ENCODE measurements around the gene CERS3.

The CERS3 gene

DNA sequence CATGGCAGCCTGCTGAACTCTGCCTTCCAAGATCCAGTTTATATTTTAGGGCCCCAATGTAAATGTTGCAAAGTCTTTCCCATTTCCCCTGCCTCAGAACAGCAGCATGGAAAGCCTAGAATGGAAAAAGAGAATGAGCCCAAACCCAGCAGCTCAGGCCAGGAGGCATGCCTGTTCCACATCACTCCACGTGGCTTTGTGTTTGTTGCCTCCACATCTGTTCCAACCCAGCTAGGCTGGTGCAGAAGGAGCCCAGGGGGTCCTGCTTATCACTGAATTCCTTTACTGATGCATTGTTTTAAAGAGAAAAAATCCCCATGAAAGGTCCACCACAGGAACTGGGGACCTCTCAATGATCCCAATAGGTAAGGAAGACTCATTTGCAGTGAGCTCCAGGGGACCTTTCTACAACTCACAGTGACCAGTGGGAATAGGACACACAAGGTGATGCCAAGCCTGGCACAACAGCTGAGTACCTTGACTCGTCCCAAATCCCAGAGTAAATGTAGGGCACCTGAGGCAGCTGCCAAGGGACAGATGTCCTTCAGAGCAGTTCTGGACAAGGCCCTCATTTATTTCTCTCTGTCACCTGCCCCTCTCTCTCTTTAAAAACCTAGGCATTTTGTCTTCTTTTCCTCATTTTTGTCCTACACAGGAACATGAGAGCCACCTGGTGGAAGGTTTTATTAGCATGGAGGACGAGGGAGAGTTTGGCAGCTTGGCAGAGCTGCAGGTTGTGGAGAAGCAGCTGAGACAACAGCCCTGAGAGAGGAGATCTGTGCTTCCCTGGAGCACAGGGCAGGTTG, 145.2 kb downstream of the CERS3 start:
- peak; percentile 30 for DNase-seq (ENCODE audit: low spot score)

DNA sequence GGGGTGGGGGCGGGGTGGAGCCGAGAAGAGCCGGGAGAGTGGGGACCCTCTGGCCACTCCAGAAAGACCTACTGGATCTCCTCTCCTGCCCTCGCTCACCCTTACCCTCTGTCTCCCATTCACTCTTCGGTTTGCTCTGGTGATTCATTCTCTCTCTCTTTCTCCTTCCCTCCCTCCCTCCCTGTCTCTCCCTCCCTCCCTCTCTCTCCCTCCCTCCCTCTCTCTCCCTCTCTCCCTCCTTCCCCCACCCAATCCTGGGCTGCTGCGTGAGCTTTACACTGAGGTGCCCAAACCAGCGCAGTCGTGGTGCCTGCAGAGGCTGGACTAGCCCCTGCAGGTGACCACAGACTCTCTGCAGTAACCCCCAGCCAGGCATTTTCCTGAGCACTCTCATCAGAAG, 154.8 kb downstream of the CERS3 start:
- DNase-seq (ENCODE audit: low spot score): no peak

DNA sequence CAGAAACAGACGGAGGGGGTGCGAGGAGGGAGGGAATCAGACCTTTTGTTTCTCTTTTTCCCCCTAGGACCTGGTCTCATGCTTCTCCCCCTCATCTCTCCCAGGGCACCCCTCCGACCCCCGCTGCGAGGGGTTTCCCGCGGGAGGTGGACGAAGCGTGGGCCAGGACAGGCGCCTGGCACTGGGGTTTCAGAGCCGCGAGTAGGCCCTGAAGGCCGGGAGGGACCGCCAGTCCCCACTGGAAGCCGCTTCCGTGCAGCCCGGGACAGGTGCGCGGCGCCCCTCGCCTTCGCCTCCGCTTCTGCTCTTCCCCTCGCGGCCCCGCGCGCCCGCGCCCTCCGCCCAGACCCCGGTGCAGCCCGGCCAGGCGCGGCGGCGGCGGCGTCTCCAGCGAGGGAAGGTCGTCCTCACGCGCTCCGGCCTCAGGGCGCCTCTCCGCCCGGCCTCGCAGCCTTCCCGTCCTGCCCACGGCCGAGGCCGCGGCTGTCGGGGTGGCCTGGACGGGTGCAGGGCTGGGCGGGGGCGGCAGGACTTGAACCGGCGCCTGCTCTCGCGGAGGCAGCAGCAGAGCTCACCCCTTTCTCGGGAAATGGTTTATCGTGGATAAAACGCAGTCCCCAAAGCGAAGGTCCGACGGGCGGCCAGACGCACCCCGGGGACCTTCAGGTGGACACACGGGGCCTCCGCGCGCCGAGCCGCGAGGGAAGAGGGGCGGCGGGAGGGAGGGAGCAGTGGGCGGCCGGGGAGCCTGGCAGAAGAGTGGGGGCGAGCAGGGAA, 155.4 kb downstream of the CERS3 start:
- no peak for DNase-seq (ENCODE audit: low spot score)

DNA sequence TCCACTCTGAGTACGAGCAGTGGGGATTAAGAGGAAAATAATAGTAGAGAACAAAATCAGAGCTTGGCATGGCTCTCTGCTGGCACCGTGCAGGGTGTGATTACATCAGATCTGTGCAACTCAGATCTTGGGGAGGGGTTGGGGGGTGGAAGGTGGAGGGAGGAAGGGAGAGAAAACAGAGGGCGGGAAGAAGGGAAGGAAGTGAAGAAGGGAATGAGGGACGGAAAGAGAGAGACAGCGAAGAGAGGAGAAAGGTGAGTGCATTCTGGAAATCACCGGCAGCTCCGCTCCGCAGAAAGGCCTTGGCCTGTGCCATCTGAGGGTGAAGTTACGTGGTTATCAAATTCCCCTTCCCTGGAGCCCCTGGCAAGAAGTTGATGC, 156.0 kb downstream of the CERS3 start:
- DNase-seq (ENCODE audit: low spot score): no peak

DNA sequence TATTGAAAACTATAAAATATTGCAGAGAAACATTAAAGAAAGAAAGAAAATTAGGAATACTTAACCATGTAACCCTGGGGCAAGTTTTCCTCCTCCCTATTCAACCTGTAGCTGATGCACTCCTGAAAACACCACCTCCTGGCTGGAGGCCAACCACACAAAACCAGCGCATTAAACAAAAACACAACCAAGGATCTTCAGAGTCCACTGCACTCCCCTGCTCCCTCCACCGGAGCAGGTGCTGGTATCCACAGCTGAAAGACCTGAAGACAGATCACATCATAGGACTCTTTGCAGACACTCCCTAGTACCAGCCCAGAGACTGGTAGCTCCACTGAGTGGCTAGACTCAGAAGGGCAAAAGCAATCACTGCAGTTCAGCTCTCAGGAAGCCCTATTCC, 173.4 kb downstream of the CERS3 start:
- no peak for DNase-seq (ENCODE audit: low spot score)

DNA sequence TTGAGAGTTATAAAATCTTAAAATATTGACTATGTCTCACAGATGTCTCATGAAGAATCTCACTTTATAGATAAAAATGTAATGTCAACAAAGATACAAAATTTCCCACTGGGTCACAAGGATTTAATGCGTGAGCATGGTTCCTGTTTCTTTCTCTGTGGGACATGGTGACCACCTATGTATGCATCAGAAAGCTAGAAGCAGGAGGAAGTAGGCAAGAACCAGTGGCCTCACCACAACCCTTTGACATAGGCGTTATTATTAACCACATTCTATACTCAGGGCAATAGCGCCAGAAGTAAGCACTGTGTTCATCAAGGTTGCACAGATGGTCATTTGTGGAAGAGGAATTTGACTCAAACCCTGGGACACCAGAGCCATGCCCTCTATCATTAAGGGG, 175.3 kb downstream of the CERS3 start:
- DNase-seq (ENCODE audit: low spot score): no peak

DNA sequence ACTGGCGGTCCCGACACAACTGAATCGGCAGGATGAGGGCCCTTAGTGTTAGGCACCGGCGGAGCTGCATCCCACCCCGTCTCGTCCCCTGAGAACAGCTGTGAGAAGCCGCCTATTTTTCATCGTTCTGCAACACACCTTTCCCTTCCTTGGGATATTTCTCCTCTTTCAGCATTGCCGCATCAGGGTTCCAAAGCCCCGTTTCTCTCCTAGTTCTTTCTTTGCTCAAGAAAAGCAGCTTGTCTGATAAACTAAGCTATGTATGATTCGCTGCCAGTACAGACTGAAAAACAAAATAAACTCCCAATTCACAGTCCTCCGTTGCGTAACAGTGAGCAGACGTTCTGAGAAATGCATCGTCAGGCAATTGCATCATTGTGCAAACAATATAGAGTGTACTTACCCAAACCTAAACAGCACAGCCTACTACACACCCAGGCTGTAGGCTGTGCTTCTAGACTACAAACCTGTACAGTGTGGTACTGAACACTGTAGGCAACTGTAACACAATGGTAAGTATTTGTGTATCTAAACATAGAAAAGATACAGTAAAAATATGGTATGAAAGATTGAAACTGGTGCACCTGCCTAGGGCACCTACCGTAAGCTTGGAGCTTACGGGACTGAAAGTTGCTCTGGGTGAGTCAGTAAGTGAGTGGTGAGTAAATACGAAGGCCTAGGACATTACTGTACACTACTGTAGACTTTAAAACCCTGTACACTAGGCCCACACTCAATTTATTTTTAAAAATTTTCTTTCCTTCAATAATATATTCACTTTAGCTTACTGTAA, 178.1 kb downstream of the CERS3 start:
- no peak for DNase-seq (ENCODE audit: low spot score)

All from SW480 (cell line).